Pons (tissue), 1 donor: Measurements from ENCODE around the gene PYHIN1.

Experiments used
- DNase-seq: peaks from one replicate; pipeline ENCODE4 v3.0.0-alpha.2; 2016; ENCODE audit warnings: low spot score

Gene PYHIN1

DNA sequence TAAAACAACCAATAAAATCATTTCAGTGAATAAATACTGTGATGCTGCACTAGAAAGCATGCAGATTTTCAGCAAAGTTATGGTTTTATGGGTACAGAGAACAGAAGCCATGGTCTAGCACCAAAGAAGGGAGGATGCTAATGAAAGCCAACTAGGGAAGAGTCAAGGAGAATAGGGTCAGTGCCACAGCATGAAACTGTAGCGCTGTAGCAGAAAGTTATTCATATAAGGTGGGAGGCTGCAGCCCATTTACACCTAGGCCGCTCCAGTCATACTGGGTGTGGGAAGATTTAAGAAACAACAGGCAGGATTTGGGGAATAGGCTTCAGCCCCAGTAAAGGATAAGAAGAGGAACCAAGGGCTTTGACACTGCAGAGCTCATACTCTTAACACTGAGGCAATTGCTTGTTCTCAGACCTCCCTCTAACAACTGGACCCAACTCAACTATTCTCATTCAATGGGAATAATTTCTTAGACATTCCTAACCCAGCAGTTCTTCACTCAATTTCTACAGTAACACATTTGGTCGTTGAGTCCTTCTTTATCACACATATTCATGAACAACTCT, 82.7 kb downstream of the PYHIN1 start:
- no peak for DNase-seq

DNA sequence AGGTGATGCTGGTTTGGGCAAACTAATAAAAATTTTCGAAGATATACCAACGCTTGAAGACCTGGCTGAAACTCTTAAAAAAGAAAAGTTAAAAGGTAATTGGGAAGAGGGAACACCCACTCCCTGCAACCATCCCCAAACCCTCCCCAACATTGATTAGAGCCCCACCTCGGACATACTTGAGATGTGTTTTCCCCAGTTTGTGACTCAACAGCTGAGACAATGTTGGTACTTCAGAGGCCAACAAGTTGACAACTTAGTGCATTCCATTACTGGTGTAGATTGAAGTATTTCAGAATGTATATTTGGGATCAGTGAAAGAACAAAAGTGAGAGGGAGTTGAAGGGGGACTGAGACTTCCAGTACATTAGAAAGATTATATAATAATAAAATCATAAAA, 83.5 kb downstream of the PYHIN1 start:
- no peak for DNase-seq

DNA sequence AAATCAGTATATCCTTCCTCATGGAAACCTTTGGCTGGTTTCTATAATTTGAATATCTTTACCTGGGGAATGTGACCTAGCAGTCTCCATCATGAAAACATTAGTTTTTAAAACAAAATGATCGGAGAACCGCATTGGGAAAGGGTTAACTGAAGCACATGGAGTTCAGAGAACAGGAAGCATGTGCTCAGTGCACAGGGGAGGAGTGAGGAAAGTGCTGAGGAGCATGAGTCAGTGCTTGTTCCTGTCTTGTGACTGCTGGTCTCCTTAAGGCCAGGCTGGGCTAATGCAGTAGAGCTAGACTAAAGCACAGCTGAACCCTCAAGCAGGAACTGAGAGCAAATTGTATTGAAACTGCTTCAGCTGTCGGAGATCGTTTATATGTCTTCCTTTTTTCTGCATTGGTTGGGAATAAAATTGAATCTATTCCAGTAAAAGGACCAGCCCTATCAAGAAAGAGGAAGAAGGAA, 84.1 kb downstream of the PYHIN1 start:
- DNase-seq, result peak; percentile 88

DNA sequence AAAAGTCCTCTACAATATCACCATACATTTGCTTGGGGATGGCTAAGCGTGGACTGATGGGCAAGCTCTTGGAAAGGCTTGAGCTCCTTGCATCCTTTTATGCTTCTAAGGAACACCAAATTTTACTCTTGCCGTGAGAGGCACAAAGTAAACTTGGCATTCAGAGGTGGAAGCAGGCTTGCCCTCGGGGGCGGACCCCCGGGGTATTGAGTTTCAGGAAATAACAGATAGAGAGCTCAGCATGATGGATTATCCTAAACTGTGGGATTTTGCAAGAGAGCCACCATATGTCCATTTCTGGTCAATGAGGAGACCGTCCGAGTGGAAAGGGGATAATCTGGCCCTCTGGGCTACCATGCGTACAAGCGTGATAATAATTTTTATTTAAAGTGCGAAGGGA, 92.4 kb downstream of the PYHIN1 start:
- no peak for DNase-seq

DNA sequence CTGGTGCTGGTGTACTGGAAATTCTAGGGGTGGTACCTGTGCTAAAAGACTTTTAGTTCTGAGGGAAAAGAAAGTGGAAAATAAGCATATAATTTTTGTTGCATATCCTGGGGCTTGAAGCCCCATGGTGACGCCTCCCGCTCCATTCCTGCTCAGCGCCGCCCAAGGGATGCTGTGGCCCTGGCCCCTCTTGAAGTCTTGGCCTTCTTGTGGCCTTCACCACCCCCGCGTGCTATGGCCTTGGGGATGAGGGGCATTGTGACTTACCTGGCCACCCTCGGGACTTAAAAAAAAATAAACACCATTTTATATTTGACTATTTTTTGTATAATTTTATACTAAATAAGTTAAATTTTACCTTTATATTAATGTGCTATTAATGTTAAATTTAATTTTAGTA, 93.7 kb downstream of the PYHIN1 start:
- no peak for DNase-seq
